ENCODE measurements around the gene OLFML1. TPM values are rescaled to one million over a fixed set of nuclear protein-coding genes. Genes with fewer than 3 reads are reported as not detected.

Gene OLFML1
- total RNA-seq, 1 donor from 2014 or later: 0.33 TPM

DNA sequence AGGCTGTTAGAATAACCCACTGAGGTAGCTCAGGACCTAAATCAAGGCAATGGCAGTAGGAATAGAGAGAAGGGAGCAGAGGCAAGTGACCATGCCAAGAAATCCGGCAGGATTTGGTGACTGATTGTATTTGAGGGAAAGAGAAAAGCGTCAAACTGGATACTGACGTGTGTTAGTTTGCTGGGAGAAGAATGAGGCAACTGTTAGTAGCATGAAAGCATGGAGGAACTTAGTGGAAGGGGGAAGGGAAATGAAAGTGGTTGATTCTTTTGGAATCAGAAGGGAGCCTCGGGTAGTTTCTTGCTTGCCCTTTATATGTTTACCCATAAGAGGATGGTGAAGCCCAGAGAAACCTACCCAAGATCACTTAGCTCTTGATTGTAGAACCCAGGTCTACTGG lies 36.8 kb downstream of the OLFML1 start:
- Mint-ChIP-seq H3K9me3 (ENCODE audit: unreplicated experiment) (no peaks in the 10 kb centered on the region), H3K4me3 (ENCODE audit: unreplicated experiment) (no peak overlapping the region), H3K27ac (ENCODE audit: unreplicated experiment) (no peak overlapping the region), H3K27me3 (ENCODE audit: unreplicated experiment) (peaks cover 12% of the 10 kb centered on the region), H3K4me1 (ENCODE audit: unreplicated experiment) (no peaks in the 10 kb centered on the region), H3K36me3 (ENCODE audit: low read depth, unreplicated experiment) (no peaks in the 10 kb centered on the region)
- no peak for DNase-seq (ENCODE audit: low spot score)
- TF ChIP-seq, protein P1, sequence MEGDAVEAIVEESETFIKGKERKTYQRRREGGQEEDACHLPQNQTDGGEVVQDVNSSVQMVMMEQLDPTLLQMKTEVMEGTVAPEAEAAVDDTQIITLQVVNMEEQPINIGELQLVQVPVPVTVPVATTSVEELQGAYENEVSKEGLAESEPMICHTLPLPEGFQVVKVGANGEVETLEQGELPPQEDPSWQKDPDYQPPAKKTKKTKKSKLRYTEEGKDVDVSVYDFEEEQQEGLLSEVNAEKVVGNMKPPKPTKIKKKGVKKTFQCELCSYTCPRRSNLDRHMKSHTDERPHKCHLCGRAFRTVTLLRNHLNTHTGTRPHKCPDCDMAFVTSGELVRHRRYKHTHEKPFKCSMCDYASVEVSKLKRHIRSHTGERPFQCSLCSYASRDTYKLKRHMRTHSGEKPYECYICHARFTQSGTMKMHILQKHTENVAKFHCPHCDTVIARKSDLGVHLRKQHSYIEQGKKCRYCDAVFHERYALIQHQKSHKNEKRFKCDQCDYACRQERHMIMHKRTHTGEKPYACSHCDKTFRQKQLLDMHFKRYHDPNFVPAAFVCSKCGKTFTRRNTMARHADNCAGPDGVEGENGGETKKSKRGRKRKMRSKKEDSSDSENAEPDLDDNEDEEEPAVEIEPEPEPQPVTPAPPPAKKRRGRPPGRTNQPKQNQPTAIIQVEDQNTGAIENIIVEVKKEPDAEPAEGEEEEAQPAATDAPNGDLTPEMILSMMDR (IDR thresholded peaks at IDR 0.05; ENCODE audit: unreplicated experiment): no peak

DNA sequence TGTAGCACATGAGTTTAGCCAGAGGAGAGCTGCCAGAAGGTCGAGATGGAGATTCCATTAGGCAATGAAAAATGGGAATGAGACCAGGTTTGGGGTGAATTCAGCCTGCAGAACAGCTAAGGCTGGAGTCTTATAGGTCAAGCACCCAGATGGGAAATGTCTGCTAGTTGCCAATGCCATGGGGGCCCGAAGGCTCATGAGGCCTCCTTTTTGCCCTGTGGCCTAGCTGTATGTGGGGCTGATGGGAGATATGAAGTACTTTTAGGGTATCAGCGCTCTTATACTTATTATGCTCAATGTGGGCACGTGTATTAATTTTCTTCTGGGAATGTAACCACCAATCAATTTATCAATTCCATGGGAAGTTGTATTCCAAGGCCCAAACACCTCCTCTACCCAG lies 37.2 kb downstream of the OLFML1 start:
- Mint-ChIP-seq H3K4me3 (ENCODE audit: unreplicated experiment) (no peak overlapping the region), H3K9me3 (ENCODE audit: unreplicated experiment) (no peaks in the 10 kb centered on the region), H3K4me1 (ENCODE audit: unreplicated experiment) (no peaks in the 10 kb centered on the region), H3K27ac (ENCODE audit: unreplicated experiment) (no peak overlapping the region), H3K36me3 (ENCODE audit: low read depth, unreplicated experiment) (no peaks in the 10 kb centered on the region), H3K27me3 (ENCODE audit: unreplicated experiment) (peaks cover 12% of the 10 kb centered on the region)
- TF ChIP-seq, protein P1 (IDR thresholded peaks at IDR 0.05; ENCODE audit: unreplicated experiment): no peak
- no peak for DNase-seq (ENCODE audit: low spot score)

DNA sequence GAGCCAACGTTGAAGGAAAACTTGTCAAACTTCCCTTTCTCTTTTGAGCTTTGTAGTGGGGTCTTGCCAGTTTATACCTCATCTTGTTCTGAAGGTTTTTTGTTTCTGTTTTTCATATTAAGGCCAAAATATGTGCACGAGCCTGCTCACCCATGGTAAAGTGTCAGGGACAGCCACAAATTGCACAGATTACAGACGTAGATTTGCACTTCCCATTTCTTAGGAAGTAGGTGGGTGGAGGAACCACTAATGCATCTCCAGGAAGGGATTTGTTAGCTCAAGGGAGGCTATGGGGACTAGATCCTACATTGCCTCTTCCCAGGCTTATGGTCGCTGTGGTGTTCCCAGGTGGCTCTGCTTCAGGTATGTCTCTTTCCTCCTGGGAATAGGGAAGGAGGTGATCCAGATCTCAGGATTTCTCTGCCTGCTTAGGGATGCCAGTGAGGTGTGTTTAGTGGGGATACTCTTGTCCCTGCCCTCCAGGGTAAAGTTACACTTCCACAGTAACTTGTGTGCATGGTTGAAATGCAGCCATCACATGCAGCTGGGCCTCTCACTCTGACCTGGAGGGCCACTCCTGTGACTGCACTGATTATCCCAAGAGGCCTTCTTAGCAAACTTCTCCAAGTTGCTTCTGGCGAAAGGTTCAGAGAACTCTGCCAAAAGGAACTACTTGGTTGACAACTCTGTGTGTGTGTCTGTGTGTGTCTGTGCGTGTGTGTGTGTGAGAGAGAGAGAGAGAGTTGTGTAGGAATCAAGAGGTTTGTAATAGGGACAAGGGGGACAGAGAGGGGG lies 38.3 kb downstream of the OLFML1 start:
- Mint-ChIP-seq H3K36me3 (ENCODE audit: low read depth, unreplicated experiment) (no peaks in the 10 kb centered on the region), H3K4me1 (ENCODE audit: unreplicated experiment) (no peaks in the 10 kb centered on the region), H3K27ac (ENCODE audit: unreplicated experiment) (no peak overlapping the region), H3K4me3 (ENCODE audit: unreplicated experiment) (no peak overlapping the region), H3K9me3 (ENCODE audit: unreplicated experiment) (no peaks in the 10 kb centered on the region), H3K27me3 (ENCODE audit: unreplicated experiment) (peaks cover 12% of the 10 kb centered on the region)
- no peak for DNase-seq (ENCODE audit: low spot score)
- TF ChIP-seq, protein P1 (IDR thresholded peaks at IDR 0.05; ENCODE audit: unreplicated experiment): no peak

DNA sequence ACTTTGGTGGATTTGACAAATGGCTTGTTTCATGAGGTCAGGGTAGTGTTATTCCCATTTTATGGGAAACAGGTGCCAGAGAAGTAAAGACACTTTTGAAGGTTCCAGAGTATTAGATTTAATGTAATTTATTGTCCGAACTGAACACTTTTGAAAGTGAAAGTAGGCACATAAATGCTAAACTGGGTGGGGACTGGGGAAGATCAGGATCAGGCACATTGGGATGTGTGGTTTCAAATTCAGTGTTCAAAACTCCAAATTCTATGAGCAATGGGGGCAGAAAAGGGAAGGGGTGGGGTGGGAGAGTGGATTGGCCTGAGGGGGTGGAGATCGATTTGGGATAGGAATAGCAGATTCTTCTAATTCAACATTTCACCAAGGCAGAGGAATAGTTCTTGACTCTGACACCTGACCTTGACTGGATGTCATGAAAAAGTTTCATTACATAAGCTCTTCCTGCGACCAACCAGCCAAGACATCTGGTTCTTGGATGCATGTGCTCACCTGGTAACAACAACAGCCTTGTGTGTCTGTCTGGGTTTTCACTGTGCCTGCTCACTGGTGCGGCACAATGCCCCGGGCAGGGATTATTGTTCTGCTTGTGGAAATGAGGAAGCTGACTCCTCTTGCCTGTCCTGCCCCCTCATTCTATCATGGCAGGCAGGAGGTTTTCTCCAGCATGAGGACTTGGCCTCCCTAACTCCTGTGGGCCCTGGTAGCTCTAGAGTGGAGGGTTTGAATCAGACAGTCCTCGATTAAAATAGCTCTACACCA lies 39.3 kb downstream of the OLFML1 start:
- DNase-seq (ENCODE audit: low spot score): no peak
- H3K4me3 Mint-ChIP-seq (ENCODE audit: unreplicated experiment): no peak overlapping the region
- H3K9me3 Mint-ChIP-seq (ENCODE audit: unreplicated experiment): no peaks in the 10 kb centered on the region
- TF ChIP-seq, protein P1 (IDR thresholded peaks at IDR 0.05; ENCODE audit: unreplicated experiment): no peak
- no peaks in the 10 kb centered on the region for H3K4me1 Mint-ChIP-seq (ENCODE audit: unreplicated experiment)
- no peaks in the 10 kb centered on the region for H3K36me3 Mint-ChIP-seq (ENCODE audit: low read depth, unreplicated experiment)
- H3K27ac Mint-ChIP-seq (ENCODE audit: unreplicated experiment): no peak overlapping the region
- peaks cover 8% of the 10 kb centered on the region for H3K27me3 Mint-ChIP-seq (ENCODE audit: unreplicated experiment)

- DNase-seq (ENCODE audit: low spot score): no peak
- no peaks in the 10 kb centered on the region for H3K4me1 Mint-ChIP-seq (ENCODE audit: unreplicated experiment)
- no peaks in the 10 kb centered on the region for H3K36me3 Mint-ChIP-seq (ENCODE audit: low read depth, unreplicated experiment)
- TF ChIP-seq, protein P1 (IDR thresholded peaks at IDR 0.05; ENCODE audit: unreplicated experiment): no peak
- H3K27ac Mint-ChIP-seq (ENCODE audit: unreplicated experiment): no peak overlapping the region
- H3K9me3 Mint-ChIP-seq (ENCODE audit: unreplicated experiment): no peaks in the 10 kb centered on the region
- peaks cover 5% of the 10 kb centered on the region for H3K27me3 Mint-ChIP-seq (ENCODE audit: unreplicated experiment)
- no peak overlapping the region for H3K4me3 Mint-ChIP-seq (ENCODE audit: unreplicated experiment)
Measured at GRCh38 chr11:7525424-7525823, 40.1 kb downstream of the OLFML1 start.

All from endothelial cell (in vitro differentiated cells).